Stimulated activated CD4-positive, alpha-beta T cell treated with anti-CD3 and anti-CD28 coated beads, Interleukin-2, amount 100 ng/mL, for 24 hours (primary cell): ENCODE results near the gene PRAC1.

Experiments
- DNase-seq, 2 donors: peaks; one replicate each; pipeline ENCODE4 v3.0.0-alpha.2; 2020

Gene PRAC1

DNA sequence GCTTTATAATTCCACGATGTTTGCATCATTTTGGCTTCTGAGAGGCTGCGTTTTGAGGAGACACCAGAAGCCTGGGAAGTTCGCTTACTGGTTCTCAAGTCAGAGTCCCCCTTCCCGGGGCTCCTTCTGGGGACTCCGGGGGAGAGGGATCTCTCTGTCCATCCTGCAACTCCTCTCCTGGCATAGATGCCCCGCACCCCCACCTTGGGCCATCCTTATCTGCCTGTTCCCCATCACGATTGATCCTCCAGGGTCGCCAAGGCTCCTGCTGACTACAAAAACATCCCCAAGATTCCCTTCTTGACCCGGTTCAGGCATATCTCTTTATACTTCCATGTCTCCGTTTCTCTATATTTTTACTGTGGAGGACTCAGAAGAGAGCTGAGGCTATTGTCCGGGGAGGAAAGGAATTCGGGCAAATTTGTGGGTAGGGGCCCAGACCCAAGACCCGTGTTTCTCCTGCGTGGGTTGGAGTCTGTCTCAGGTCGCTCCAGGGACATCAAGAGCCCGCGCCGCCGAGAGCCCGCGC is 24.7 kb upstream of the PRAC1 start:
- no peak for DNase-seq

DNA sequence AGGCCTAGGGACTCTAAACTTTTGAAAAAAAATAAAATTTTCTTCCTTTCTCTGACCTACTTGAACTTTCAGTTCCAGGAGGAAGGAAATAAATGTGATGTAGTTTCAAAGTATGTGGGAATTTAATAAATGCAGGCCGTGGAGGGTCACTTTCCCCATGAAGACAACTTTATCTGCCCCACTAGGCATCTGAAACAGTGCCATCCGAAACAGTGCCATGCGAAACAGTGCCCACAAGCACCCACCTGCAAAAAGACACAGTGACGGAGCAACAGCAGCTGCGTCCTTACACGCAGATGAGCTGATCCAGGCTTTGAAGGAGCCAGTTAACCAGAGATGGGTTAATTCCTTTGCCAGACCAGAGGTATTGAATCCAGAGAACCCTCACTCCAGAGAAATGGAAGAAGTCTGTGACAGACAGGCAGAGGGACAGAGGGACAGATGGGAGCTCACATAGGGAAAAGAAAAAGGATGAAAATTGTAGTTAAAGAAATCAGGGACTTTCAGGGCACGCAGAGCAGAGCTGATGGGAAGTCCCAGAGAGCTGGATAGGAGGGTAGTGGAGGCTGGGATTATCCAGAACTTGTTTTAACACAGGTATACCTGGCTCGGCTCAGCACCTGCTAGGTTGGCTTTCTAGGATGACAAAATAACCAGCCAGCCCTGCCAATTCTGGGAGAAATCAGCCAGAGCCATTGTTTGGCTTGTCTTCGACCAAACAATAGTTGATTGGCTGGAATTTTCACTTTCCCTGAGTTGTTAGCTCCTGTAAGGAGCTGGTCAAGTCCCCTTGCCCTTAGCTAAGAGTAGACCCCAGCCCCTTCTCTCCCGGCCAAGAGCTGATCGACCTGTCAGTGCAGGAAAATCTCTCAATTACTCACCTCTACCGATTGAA is 23.3 kb upstream of the PRAC1 start:
- no peak for DNase-seq

DNA sequence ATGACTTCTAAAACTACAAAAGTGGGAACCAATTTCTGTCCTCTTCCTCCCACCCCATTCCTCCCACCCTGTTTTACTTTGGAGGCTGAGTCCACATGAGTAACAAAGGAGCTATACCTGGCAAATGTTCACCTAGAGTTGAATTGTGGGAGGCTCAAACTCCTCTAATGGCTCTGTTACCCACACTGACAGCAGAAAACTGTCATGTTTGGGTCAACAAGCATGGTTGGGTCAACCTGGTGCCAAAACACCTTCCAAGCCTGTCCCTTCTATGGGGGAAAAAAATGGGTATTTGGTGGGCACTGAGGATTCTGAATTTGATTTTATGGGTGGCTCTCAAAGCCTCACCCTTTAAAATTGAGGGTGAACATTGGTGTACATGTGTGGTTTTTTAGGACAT is 18.2 kb upstream of the PRAC1 start:
- DNase-seq, result no peak

DNA sequence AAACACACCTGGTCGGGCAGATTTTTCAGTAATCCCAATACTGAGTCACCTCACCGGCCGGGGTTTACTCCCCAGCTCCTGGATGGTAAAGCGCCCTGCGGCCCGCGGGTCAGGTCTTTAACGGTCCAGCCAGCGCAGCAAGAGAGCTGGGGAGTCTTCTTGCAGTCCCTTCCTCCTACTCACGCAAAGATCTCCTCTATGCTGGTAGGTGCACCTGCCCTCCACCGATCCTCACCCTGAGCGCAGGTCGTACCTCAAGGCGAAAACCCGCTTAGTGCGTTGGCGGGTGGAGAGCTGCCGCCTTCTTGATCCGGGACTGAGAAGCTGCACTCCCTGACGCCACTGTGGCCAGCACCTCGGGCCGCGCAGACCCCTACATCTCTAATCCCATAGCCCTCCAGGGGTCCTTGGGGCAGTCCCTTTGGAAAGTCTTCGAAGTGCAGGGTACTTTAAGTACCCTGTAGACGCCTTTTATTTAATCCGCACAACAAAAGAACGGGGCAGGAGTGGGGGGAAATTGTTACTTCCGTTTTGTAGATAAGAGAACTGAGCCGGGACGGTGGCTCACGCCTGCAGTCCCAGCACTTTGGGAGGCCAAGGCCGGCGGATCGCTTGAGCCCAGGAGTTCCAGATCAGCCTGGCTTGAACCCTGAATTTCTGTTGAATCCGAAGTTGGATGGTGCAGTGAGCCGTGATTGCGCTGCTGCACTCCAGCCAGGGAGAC is 16.6 kb upstream of the PRAC1 start:
- DNase-seq, result no peak

DNA sequence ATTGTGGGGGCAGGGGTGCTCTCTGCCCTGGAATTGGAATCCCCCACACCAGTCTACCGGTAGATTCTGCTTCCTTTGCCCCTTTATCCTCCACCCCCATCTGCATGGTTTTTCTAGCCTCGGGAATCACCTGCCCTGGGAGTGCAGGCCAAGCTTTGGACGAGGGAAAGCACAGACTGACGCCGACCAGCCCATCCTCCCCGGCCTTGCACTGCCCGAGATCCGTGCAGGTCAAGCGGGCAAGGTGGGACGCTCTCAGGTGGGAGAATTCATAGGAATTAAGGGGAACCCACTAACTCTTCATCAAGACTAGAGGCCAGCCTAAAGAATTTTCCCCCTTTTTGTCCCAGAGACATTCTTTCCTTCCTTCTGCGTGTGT is 16.1 kb upstream of the PRAC1 start:
- DNase-seq, result no peak

DNA sequence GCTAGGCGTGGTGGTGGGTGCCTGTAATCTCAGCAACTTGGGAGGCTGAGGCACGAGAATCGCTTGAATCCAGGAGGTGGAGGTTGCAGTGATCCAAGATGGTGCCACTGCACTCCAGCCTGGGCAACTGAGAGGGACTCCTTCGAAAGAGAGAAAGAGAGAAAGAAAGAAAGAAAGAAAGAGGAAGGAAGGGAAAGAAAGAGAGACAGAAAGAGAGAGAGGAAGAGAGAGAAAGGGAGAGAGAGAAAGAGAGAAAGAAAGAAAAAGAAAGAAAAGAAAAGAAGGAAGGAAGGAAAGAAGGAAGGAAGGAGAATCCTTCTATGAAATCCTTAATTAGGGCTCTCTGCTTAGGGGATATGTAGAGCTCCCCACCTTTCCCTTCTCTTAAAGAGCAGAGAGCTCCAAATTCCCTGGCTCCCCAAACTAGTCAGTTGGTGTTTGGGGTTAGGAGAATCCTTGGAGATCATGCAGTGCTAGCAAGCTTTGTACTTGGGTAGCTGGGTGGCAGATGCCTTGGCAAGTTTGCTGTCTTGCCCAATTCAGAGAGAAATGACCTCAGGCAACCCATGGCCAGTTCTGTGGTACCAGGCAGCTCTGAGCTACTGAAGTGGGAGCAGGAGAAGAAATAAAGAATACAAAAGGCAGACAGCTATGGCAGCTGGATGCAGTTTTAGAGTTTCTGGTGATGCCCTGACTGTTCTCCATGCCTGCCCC is 15.2 kb upstream of the PRAC1 start:
- no peak for DNase-seq

DNA sequence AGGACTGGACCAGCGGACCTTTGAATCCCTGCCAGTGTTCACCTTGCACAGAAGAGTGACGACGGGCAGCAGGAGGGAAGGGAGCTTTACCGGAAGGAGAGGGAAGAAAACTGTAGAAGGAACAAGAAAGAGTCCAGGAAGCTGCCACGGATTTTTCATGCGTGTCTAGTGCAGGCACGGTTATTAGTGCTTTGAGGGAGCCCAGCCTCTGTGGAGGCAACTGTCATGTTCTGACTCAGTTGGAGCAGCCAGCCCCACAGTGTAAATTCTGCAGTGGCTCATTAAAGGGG is 12.7 kb upstream of the PRAC1 start:
- DNase-seq, result no peak

DNA sequence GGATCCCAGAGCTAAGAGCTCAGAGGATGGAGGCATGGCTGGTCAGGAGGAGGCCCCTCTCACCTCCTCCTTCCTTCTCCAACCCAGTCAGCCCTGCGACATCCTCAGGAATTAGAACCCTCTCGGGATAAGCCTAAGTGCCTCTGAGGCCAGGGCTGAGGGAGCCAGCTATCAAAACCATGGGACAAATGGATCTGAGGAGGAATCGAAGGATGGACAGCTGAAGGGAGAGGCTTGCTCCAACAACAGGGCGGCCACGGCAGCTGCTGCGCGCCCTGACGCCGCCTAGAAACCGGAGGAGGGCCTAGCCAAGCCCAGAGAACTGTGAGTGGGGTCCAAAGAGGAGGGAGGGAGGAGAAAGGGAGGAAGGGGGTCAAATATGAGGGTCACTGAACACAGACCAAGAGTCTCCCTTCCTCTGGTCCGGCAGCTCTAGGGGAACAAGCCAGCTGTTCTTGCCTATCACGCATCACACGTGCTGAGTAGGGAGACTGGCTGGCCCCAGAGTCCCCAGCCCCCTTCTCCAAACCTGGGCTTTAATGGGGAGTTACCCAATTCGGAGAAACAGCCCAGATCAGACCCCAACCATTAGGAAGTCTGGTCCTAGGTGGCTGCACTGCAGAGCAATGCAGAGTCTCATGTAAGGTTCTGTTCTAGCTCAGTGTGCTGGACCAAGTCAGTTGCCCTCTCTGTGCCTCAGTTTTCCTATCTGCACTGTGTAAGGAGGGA is 12.2 kb upstream of the PRAC1 start:
- no peak for DNase-seq

DNA sequence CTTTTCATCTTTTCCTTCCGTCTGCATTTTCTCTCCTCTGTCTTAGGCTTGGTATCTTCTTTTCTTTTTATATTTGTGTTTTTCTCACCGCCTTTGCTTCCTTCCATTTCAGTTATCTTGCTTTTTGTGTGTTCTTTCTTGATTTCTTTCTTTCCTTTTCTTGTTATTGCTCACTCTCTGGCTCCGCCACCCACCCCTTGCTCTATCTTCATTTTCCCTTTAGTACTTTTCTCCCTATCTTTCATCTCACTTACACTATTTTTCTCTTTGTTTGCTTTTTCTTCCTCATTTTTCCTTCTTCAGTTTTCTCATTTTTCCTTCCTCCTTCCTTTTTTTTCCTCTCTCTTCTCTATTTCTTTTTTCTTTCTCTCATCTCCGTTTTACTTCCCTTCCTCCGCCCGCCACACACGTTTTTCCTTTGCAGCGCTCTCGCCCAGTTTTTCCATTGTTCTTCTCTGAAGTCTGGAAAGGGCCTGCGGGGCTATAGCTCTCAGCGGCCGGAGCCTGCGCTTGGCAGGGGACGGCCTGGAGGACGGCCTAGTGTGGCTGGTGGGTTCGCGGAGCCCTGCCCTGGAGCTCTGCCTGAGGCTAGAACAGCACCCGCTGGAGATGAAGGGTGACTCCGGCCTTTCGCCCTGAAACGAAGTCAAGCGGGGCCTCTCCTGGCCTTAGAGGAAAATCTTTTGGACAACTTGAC is 11.5 kb upstream of the PRAC1 start:
- no peak for DNase-seq

DNA sequence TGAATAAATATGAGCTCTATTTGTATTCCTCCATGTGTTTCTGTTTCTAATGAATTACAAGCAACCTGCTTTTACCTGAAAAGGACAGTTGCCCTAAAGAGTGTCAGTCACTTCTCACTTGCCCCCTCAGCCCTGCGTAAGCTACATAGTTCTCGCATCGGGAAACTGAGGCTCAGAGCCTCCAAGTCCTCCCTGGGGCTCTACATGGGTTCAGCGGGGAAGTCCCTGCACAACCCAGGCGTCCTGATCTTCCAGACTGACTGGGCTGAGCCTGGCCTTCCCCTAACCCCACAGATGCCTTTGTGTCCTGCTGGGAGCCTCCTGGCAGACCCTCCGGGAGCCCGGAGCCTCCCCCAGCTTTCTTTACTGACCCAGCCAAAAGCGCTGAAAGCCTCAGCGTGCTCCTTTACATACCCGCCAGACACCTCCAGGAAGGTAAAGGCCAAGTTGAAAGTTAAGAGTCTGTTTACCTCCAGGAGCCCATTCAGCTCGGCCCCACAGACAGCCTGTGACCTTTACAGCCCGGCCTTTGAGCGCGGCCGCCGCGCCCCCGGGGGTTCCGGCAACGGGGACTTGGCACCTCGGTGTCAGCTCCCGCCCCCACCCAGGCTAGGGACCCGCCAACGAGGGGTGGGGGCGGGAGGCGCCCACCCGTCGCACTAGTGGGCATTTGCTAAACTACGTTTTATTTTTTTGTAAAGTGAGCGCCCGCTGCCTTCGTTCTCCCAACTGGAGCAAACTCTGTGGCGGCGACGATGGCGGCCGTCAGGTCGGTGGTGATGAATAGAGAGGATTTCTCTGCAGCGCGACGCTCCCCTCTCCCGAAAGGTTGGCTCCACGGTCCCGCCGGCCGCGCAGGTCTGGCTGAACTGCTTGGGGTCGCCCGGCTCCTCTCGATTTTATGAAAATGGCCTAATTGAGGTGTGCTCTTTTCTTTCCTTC is 10.6 kb upstream of the PRAC1 start:
- no peak for DNase-seq

DNA sequence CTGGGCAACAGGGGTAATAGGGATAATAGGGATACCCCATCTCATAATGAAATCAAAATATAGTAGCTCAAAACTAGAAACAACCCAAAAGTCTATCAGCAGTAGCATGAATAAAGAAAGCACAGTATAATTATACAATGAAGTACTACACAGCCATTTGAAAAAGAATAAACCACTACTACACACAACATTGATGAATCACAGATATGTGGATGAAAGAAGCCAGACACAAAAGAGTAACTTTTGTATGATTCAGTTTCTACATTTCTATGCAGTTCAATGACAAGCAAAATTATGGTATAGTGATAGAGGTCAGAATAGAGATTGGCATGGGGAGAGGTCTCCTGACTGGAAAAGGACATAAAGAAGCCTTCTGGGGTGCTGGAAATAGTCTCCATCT is 9.0 kb upstream of the PRAC1 start:
- no peak for DNase-seq

DNA sequence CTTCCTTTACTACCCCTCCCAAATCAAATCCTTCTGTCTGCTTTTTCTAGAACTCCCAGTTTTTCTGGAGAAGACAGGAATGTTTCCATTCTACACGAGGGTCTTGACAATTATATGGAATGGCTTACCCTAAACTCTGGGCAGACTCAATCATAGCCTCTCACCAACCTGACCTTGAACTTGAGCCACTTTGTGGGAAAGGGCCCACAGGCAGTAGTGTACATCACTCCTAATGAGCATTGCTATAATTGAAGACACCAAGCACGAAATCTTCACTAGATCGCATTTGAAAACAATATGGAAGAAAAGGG is 7.9 kb upstream of the PRAC1 start:
- DNase-seq, result no peak

DNA sequence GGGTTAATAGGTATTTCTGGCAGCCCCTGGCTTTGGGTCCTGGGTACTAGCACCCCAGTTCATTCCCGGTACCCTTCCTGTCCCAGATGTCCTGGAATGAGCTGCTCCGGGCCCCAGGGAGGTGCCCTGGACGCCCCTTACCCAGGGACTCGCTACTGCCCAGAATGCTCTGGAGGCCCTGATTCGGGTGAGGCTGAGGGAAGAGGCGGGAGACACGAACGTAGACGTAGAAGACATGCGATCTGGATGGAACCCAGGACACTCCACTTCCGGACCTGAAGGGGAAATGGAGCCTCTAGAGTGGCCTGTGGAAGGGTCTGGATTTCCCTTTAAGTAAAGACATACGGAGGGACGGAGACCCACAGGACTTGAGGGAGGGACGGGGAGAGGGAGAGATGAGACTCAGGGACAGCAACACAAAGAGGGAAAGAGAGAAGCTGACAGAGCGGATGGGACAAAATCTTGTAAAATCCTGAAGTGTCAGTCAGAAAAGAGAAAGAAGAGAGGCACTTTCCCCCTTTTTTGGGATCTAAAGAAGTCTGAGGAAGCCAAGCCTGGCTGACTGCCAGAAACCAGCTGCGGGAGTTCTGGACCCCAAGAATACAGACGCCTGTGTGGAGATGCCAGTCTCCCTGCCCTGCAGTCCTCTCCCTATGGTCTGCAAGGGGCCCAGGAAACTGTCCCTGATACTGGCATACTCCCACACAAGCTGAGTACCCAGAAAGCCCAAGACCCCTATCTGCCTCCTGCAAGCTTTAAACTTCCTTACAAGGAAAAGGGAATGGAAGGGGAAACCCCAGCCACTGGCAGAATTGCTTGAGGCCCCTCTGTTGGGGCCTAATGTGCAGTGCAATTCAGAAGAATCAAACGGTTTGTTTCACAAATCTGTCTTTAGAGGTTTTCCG is 7.3 kb upstream of the PRAC1 start:
- DNase-seq, result no peak

DNA sequence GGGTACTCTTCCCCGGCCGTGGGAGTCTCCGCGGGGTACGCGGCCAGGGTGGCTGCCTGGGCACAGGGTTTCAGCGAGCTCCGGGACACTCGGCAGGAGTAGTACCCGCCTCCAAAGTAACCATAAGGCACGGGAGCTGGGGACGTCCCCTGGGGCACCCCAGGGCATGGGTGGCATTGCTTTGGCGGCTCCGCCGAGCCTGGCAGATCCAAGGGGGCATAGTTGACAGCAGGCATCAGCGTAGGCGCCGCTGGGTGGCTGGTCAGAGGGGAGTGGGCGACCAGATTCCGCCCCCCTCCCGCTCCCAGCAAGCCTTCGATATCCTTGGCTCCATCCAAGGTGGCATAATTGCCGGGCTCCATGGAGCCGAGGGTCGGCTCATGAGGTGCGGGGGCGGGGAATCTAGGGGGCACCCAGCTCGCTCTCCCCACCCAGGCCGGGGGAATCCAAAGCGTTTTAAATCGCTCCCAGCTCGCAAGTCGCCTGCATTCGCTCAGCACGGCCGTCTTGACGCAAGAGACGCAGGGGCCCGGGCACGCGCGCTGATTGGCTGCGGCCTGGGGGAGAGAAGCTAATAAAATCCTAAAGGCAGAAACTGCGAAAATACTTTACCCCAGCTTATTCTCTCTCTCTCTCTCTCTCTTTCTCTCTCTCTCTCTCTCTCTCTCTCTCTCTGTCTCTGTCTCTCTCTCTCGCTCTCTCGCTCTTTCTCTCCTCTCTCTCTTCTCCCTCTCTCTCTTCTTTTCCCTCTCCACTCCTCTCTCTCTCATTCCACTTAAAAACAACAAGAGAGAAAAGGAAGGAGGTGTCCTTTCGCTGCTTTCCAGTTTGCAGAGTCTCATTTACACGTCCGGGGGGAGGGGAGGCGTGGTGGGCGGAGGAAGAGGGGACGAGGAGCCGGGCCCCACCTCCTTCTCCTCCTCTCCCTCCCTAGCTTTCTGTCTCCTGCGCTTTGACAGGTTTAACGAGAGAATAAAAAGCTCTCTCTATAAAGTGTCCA is 6.2 kb upstream of the PRAC1 start, which contains the start of gene HOXB13:
TSS of gene HOXB13 (minus strand) at position 519 of the 1,000 bp plus-strand sequence. CDS start at position 362, 157 bp downstream.
- peak in 1 of 2 donors; percentile 62 for DNase-seq

DNA sequence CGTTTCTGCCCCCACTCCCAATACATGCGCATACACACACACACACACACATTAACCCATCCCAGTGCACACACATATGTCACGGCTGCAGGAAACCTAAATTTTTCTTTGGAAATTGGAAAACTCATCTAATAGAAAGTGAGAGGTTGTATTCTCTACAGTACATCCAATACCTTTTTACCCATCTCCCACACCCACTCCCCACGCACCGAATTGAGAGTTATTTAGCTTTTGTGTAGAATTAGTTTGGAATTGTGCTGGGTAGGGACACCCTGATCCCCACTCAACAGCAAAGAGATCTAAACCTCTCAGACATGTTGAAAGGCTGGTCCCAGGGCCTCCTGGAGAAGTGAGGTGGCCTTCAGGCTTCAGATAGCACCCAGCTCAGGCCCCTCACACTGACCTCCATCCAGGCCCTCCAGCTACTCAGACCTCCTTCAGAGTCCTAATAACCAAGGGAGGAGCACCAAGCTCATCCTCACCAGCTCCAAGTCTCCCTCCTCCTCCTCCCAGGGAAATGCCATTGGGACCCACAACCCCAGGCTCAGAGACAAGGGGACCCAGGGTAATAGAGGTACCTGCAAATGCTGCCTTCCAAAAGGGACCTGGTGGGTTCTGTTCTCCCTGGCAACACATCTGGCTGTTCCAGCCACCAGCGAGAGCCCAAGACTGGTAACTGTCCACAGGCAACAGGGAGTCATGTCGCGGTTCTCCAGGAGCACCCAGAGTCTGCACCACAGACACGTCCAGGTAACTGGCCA is 5.3 kb upstream of the PRAC1 start:
- no peak for DNase-seq

DNA sequence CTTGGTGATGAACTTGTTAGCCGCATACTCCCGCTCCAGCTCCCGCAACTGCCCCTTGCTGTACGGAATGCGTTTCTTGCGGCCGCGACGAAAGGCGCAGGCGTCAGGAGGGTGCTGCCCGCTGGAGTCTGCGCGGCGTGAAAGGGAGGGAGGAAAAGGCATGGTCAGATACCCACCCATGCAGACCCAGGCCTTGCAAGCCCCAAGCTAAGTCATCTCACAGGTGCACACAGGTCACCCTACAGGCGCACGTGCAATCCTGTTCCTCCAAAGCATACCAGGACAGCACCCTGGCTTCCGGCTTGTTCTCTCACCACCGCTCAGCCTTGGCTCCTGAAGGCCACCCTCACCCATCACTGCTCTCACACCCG is 4.6 kb upstream of the PRAC1 start:
- DNase-seq, result no peak

DNA sequence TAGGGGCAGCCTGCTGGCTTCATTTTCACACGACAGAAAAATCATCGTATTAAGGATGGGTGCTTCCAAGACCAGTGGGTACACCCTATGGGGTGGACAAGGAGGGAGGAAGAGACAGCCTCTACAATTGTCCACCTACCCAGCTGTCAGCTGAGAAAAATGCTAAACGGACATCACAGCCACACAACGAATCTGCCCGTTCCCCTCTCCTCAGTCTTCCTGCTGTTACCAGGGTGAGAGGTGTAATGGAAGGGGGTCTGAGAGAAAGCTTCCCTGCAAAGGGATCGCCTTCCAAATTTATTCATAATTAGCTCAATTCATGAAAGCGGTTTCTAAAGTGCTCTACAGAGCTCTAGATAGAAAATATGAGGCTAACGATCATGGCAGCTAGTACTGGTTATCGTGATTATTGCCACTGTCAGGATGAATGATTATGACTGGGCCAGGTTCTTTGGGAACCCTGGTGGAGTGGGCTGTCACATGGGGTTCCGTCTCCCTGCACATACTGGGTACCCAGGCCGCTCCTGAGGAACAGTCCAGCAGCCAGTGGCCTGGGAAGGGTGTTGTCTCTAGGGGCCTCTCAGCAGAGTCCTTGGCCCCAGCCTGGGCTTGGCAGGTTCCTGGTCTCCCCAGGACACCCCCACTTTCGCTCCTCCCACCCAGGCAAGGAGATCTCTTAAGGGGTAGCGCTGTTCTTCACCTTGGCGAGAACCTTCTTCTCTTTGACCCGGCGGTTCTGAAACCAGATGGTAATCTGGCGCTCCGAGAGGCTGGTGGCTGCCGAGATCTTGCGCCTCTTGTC is 4.0 kb upstream of the PRAC1 start:
- no peak for DNase-seq
